ENCODE results near the gene AQP5.

AQP5 gene

GRCh38 chr12:49961111-49961922 is at the start of gene AQP5:
Gene AQP5 (plus strand): TSS chr12:49961872. CDS start chr12:49962018, 146 bp downstream.
- no peak for FAIRE-seq

- FAIRE-seq = no peak
Measured at GRCh38 chr12:49912345-49913255, 49.1 kb upstream of the AQP5 start.

GRCh38 chr12:49916129-49916919 is 45.3 kb upstream of the AQP5 start:
- FAIRE-seq = no peak

- no peak for FAIRE-seq
Measured at GRCh38 chr12:49917166-49917787, 44.4 kb upstream of the AQP5 start.

GRCh38 chr12:49917788-49918173 is 43.9 kb upstream of the AQP5 start:
- FAIRE-seq = no peak

GRCh38 chr12:49920241-49920914 is 41.3 kb upstream of the AQP5 start:
- no peak for FAIRE-seq

GRCh38 chr12:49920915-49921286 is 40.8 kb upstream of the AQP5 start:
- FAIRE-seq = no peak

GRCh38 chr12:49921299-49921698 is 40.4 kb upstream of the AQP5 start:
- no peak for FAIRE-seq

GRCh38 chr12:49921936-49922335 is 39.7 kb upstream of the AQP5 start:
- FAIRE-seq = no peak

- no peak for FAIRE-seq
Measured at GRCh38 chr12:49922349-49923034, 39.2 kb upstream of the AQP5 start.

GRCh38 chr12:49923035-49923644 is 38.5 kb upstream of the AQP5 start:
- no peak for FAIRE-seq

GRCh38 chr12:49923880-49924556 is 37.7 kb upstream of the AQP5 start:
- no peak for FAIRE-seq

- no peak for FAIRE-seq
Measured at GRCh38 chr12:49924628-49925246, 36.9 kb upstream of the AQP5 start.

- no peak for FAIRE-seq
Measured at GRCh38 chr12:49925433-49926204, 36.1 kb upstream of the AQP5 start.

- no peak for FAIRE-seq
Measured at GRCh38 chr12:49928471-49928870, 33.2 kb upstream of the AQP5 start.

- no peak for FAIRE-seq
Measured at GRCh38 chr12:49929581-49929980, 32.1 kb upstream of the AQP5 start.

- no peak for FAIRE-seq
Measured at GRCh38 chr12:49930515-49931288, 31.0 kb upstream of the AQP5 start.

GRCh38 chr12:49932023-49932422 is 29.6 kb upstream of the AQP5 start:
- no peak for FAIRE-seq

Data from G401.6 (cell line).